Breast epithelium (tissue), 3 donors: ENCODE measurements around the gene SASH3.

Experiments used
- CTCF ChIP-seq, 3 donors: fragments of 450-650 bp; IDR thresholded peaks; one replicate each; pipeline ENCODE4 v1.5.1; 2016 to 2017; ENCODE audit warnings: antibody characterized with exemption in 3 of 3, mild to moderate bottlenecking in 3 of 3, moderate library complexity in 3 of 3
- POLR2A ChIP-seq: fragments of 450-650 bp; IDR thresholded peaks from one replicate; pipeline ENCODE4 v1.6.1; 2016; ENCODE audit warnings: antibody characterized with exemption, mild to moderate bottlenecking, moderate library complexity
- POLR2AphosphoS5 ChIP-seq, 3 donors: sonication (generic); formaldehyde crosslinking; IDR thresholded peaks; one replicate each; pipeline ENCODE4 v1.6.1; 2017; ENCODE audit warnings: antibody characterized with exemption in 3 of 3

- TF ChIP-seq CTCF (IDR thresholded peaks at IDR 0.05) (no peak), POLR2AphosphoS5 (IDR thresholded peaks at IDR 0.05) (no peak), POLR2A (no peak)
These were observed 18.2 kb upstream of the SASH3 start for GRCh38 chrX:129761596-129761995.
